HG03521 (cell line): Measurements from ENCODE around the gene RBM12.
A peak's percentile ranks its signal among the peaks of the same experiment; 100 is the strongest.
"Not testable (repeated sequence)": the region's sequence is repeated elsewhere in the genome, so short reads cannot be mapped to it uniquely, and the experiment has no call there.

Experiments
- ATAC-seq: cut with Tn5 transposase; IDR thresholded peaks from one replicate; pipeline ENCODE4 v1.9.1; 2021; ENCODE audit warnings: mild to moderate bottlenecking, moderate library complexity; ENCODE audit not compliant: unreplicated experiment

RBM12 gene

GRCh38 chr20:35698298-35699126 is 33.8 kb upstream of the RBM12 start:
- peak; percentile 15 for ATAC-seq

DNA sequence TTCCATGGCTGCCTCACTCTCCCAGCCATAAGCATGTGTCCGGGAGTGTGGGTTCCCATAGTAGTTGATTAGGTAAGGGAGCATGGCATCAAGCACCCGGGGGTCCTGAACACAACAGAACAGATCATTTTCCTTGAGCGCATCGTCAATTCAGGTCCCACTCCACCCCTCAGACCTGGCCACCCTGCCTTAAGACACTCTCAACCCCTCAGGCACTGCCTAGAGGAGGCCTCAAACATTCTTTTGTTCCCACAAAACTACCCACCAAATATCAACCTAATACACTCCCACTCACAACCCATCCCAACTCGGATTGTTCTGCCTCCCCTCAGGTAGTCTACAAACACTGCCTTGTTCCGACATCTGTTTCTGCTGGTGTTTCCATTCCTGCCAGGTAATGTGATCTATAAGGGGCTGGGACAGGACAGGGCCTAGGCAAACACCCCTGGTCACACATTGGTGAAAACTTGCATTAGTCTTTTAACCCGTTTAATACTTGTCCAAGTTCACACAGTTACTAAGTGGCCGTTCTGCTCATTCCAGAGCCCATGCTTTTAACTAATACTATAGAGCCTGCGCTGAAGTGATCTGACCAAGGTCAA is 33.1 kb upstream of the RBM12 start:
- no peak for ATAC-seq

DNA sequence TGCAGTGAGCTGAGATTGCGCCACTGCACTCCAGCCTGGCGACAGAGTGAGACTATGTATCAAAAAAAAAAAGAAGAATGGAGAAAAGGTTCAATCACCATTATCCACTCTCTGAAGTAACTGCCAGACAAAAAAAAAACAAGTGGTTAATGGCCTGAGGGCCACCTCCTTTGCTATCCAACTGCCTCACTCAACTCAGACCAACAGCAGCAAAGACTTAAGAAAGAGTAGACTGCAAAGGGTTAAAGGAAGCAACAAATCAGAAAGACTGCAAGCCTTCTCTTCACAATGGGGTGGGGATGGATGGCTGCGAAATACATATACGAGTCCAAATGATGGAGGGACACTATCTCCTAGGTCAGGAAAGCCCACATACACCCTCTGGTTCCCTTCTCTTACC is 31.3 kb upstream of the RBM12 start:
- no peak for ATAC-seq

GRCh38 chr20:35695245-35695749 is 30.6 kb upstream of the RBM12 start:
- no peak for ATAC-seq

DNA sequence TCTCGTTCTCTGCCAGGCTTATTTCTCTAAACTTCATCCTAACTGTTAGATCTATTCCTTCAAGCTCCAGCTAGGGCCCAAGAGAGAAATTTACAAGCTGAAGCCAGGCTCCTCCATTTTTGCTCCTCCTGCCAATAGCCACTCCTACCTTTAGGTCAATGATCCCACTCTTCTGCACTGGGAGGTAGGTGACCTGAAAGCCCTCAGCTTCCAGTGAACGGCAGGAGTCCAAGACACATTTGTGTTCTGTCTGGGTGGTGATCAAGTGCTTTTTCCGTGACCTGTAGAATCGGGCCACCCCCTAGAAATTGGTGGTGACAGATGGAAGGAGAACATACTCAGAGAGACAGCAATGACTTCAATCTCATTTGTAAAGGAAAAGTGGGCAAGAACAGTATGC is 25.6 kb upstream of the RBM12 start:
- no peak for ATAC-seq

GRCh38 chr20:35686872-35687271 is 22.2 kb upstream of the RBM12 start:
- ATAC-seq, result not testable (repeated sequence)

DNA sequence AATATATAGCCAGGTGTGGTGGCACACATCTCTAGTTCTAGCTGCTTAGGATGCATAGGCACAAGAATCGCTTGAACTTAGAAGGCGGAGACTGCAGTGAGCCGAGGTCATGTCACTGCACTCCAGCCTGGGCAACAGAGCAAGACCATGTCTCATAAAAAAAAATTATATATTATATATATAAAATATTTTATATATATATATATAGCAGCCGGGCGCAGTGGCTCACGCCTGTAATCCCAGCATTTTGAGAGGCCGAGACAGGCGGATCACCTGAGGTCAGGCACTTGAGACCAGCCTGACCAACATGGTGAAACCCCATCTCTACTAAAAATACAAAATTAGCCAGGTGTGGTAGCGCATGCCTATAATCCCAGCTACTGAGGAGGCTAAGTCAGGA is 20.7 kb upstream of the RBM12 start:
- ATAC-seq, result not testable (repeated sequence)

- no peak for ATAC-seq
Measured at GRCh38 chr20:35681960-35682359, 17.3 kb upstream of the RBM12 start.

DNA sequence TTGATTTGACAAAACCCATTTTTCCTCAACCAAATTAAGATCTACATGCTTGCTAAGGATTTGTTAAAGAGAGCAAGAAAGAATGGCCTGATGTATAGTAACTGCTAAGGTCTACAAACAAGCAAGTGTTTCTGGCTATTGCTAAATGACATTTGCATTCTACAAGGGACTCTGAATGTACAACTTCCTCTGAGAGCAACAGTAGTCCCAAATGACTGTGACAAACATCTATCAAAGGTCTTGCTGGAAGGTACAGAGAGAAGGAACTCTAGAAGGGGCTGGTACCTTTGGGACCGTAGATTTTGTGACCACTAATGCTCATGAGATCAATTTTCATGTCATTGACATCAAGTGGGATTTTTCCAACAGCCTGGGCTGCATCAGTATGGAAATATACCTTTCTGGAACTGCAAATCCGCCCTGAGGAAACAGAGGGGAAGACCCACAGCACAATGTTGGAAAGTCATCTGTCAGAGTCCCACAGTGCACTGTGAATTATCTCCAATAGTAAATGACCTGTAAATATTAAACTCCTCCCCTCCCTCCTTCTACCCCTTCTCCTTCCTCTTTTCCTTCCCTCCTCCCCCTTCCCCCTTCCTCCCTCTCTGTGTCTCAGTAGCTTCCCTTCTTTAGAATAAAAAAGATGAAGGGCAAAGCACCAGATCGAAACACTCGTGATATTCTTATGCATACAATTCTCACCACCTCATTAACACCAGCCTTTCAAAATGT is 15.9 kb upstream of the RBM12 start:
- ATAC-seq, result no peak

GRCh38 chr20:35674921-35675320 is 10.2 kb upstream of the RBM12 start:
- ATAC-seq, result no peak

- ATAC-seq, result no peak
Measured at GRCh38 chr20:35673884-35674283, 9.2 kb upstream of the RBM12 start.

DNA sequence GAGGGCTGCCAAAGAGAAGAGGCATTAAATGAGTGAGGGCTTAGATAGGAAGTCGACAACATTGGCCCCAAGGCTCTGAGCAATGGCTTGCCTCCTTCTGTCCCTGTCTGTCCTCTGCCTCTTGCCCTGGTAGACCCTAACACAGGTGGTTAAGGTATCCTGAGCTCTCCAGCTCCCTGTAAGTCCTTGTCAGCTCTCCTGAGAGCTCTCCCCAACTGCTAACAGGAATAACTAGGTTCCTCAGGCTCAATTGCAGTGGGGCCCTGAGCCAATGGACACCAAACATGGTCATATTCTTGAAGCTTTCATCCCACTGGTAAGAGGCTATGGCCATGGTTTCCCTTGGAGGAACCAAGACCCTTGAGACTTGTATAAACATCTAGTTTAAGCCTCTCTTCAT is 5.0 kb upstream of the RBM12 start:
- no peak for ATAC-seq

GRCh38 chr20:35669221-35669620 is 4.5 kb upstream of the RBM12 start:
- ATAC-seq, result no peak

- no peak for ATAC-seq
Measured at GRCh38 chr20:35665949-35666288, 1.2 kb upstream of the RBM12 start.

- ATAC-seq, result peak; percentile 24
Measured at GRCh38 chr20:35663516-35664465, 909 bp downstream of the RBM12 start.

DNA sequence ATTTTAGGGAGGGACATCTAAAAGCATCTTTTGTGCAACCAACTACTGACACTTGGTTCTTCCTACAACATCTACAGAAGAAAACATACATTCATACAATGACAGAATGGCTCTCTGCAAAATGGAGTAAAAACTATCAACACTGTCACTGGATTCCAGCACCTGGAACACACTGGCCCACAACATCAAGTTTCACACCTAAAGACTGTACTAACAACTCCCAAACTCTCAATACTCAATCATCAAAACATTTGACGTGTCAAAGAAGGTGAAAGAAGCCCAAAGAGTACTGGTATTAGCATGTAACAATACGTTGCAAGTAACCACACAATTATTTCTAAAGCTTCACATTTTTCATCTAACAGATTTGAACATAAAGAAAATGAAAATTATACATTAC is 2.1 kb downstream of the RBM12 start:
- ATAC-seq, result no peak

GRCh38 chr20:35661908-35662307 is 2.8 kb downstream of the RBM12 start:
- ATAC-seq, result no peak

GRCh38 chr20:35661053-35661452 is 3.6 kb downstream of the RBM12 start:
- no peak for ATAC-seq

DNA sequence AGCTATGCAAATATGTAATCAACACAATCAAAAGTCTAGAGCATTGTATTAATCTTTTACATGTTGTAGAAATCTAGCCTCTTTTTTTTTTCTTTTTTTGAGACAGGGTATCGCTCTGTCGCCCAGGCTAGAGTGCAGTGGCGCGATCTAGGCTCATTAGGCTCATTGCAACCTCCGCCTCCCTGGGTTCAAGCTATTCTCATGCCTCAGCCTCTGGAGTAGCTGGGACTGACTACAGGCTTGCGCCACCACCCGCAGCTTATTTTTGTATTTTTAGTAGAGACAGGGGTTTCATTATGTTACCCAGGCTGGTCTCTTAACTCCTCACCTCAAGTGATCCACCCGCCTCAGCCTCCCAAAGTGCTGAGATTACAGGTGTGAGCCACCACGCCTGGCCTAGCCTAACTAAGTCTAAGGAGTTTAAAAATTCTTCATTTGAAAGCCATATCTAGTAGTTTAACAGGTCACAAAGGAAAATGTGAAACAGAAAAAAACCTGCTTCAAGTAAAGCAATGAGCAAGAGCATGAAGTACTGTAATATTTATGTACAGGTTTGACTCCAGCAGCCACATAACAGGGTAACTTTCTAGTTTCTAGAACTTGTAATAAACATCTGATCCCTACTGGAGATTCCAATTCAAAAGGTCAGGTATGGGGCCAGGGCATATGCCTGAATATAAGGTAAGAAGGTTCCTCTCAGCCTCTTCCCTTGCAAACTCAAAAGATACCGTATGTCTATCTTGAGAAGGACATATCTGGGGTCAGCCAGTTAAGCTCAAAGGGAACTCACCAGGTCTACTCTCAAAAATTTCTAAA is 4.4 kb downstream of the RBM12 start:
- no peak for ATAC-seq

- no peak for ATAC-seq
Measured at GRCh38 chr20:35657271-35657670, 7.4 kb downstream of the RBM12 start.
